GM18505 (cell line): ENCODE results near the gene ADGRG4.
"Not testable (repeated sequence)": the region's sequence is repeated elsewhere in the genome, so short reads cannot be mapped to it uniquely, and the experiment has no call there.

Experiments
- ATAC-seq: cut with Tn5 transposase; IDR thresholded peaks from one replicate; pipeline ENCODE4 v1.9.1; 2021; ENCODE audit not compliant: unreplicated experiment
- POLR2A ChIP-seq: IDR thresholded peaks from 4 replicates; pipeline ENCODE4 v1.6.1; 2011; ENCODE audit warnings: borderline replicate concordance; ENCODE audit not compliant: insufficient read depth, insufficient read length; ENCODE audit errors: extremely low read depth

Gene ADGRG4

GRCh38 chrX:136268051-136269048 lies 32.4 kb upstream of the ADGRG4 start:
- ATAC-seq, result no peak
- TF ChIP-seq POLR2A, result no peak

DNA sequence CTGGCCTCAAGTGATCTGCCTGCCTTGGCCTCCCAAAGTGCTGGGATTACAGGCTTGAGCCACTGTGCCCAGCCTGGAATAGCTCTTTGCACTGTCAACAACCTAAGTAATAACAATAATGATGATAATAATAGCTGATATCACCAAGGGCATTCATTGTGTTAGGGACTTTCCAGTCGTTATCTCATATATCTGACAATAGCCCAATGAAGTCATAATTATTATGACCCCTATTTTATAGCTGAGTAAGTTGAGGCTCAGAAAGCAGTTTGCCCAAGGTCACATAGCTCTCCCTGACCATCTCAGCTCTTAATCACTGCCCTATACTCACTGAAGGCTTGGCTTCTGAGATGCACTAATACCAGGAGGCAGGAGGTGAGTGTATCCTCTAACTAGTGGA lies 30.8 kb upstream of the ADGRG4 start:
- TF ChIP-seq POLR2A, result no peak
- ATAC-seq, result no peak

- TF ChIP-seq POLR2A, result no peak
- peak; percentile 45 for ATAC-seq
These were observed 29.5 kb upstream of the ADGRG4 start for GRCh38 chrX:136271300-136271699.

DNA sequence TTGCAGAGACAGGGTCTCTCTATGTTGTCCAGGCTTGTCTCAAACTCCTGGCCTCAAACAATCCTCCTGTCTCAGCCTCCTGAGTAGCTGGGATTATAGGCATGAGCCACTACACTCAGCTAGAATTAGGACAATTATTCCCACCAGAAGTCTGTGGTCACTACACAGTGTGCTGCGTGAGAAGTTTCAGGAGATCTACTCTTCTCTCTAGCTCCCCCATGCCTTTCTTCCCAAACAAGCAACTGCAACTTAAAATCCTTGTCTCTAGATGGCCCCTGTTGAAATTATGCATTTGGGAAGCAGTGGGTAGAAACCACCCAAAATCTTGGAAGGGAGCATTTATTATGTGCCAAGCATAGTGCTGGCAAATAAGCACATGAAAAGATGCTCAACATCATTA lies 28.4 kb upstream of the ADGRG4 start:
- no peak for ATAC-seq
- no peak for TF ChIP-seq POLR2A

GRCh38 chrX:136273986-136274385 lies 26.8 kb upstream of the ADGRG4 start:
- ATAC-seq, result no peak
- TF ChIP-seq POLR2A, result no peak

DNA sequence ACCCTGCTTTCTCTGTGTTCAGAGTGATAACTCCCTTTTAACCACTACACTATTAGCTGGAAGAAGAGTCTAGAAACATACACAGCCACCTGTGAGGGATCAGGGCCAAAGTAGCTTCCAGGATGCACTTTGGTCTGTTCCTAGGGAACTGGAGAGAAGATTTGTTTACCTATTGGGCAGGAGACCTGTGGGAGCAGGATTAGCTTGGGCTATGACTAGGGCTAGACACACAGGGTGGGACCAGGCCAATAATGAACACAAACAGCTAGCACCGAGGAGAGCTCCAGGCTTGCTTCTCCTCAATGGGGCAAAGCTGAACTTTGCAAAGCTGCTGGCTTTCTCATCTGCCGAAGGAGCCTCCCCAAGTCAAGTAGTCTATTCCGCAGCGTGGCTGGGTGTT lies 25.2 kb upstream of the ADGRG4 start:
- no peak for TF ChIP-seq POLR2A
- ATAC-seq, result no peak

GRCh38 chrX:136286375-136286774 lies 14.4 kb upstream of the ADGRG4 start:
- ATAC-seq, result not testable (repeated sequence)

DNA sequence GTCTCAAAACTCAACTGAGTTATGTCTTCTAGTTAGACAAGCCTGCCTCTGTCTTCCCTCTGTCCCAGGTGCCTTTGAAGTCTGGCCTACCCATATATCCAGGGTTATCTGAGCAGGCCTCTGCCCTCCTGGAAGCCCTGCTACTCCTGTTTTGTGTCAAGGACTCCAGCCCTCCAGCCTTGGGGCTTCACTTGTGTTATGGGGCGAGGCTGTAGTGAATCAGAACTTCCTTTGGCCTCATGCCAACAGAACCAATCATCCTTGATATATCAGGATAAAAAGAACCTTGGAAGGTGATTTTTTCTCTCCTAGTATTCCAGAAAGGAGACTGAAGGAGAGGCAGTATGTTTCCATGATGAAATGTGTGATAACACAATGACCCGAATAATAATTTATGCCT lies 8.9 kb upstream of the ADGRG4 start:
- no peak for ATAC-seq
- TF ChIP-seq POLR2A, result no peak

DNA sequence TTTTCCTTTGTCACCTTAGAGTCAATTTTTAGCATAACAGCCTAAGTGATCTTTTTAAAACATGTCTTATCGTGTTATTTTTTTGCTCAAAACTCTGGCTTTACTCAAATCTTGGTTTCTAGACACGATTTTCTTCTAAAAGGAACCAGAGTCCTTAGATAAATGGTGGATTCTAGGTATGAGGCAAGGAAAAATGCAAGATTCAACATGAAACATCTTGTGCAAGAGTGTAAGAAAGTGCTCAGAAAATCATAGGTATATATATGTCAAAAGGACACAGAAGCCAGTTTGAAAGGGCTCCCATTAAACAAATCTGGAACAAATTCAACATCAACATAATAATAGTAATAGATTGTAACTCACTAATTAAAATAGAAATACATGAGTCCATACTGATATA lies 8.1 kb upstream of the ADGRG4 start:
- ATAC-seq, result no peak
- TF ChIP-seq POLR2A, result no peak

GRCh38 chrX:136295380-136295779 lies 5.4 kb upstream of the ADGRG4 start:
- no peak for ATAC-seq

DNA sequence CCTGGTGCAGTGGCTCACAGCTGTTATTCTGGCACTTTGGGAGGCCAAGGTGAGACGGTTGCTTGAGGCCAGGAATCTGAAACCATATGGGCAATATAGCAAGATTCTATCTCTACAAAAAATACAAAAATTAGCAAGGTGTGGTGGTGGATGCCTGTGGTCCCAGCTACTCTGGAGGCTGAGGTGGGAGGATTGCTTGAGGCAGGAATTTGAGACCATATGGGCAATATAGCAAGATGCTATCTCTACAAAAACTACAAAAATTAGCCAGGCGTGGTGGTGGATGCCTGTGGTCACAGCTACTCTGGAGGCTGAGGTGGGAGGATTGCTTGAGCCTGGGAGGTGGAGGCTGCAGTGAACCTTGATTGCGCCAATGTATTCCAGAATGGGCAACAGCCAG lies 2.3 kb downstream of the ADGRG4 start:
- TF ChIP-seq POLR2A, result no peak
- ATAC-seq, result no peak

More at GRCh38 chrX:136295380-136295779, 5.4 kb upstream of the ADGRG4 start:
- TF ChIP-seq POLR2A, result no peak

- ATAC-seq, result no peak
These were observed 3.7 kb downstream of the ADGRG4 start for GRCh38 chrX:136304493-136304892.

GRCh38 chrX:136306182-136306581 lies 5.4 kb downstream of the ADGRG4 start:
- no peak for ATAC-seq
- no peak for TF ChIP-seq POLR2A

More at GRCh38 chrX:136304493-136304892, 3.7 kb downstream of the ADGRG4 start:
- no peak for TF ChIP-seq POLR2A

DNA sequence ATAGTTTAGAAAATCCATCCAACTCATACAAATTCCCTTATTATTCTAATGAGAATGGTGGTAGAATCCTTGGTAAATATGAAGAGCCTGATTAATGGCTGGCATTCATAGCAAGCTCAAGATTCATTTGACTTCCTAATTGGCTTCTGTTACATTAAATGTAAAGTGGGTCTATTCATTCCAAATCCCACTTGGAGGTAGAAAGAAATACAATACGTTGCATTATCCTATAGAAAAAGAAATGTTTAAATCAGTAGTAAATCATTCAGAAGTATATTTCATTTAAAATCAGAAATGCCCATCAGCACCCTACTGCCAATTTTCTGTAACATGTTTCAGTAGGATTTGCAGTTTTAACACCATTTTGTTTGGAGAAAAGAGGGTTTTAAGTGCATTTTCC lies 6.7 kb downstream of the ADGRG4 start:
- ATAC-seq, result no peak
- TF ChIP-seq POLR2A, result no peak
